Measurements from ENCODE around the gene PCSK6.

DNA sequence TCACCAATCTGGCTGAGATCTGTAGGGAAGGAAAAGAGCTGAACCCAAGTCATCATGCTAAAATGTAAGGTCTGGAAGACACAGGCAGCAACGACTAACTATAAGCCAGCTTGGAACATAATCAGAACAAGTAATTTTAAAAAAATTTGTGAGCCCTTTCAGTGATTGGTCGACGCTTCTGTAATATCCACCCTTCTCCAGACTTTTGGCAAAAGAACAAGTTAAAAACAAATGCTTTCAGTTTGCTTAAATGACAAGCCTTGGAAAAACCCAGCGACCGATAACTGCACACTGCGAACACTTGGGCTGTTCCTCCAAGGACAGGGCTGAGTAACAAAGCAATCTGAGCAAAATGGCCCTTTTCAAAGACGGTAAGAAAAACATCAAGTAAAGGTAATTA lies 49.6 kb downstream of the PCSK6 start:
- TF ChIP-seq RAD21 (IDR thresholded peaks at IDR 0.05; ENCODE audit: low read depth), result no peak
- no peak for TF ChIP-seq CREB1 (IDR thresholded peaks at IDR 0.05; ENCODE audit: low read depth)
- TF ChIP-seq, protein P1, sequence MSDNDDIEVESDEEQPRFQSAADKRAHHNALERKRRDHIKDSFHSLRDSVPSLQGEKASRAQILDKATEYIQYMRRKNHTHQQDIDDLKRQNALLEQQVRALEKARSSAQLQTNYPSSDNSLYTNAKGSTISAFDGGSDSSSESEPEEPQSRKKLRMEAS (IDR thresholded peaks at IDR 0.05), result no peak

Data from Ishikawa (cell line).